HUES48 (cell line): ENCODE data around the gene ZIK1.

Source experiments
- H3K27ac ChIP-seq: one replicate; pipeline ENCODE4 v1.7.0; 2013; ENCODE audit warnings: low read depth, low read length, inconsistent platforms
- H3K27me3 ChIP-seq: 2 replicates; pipeline ENCODE4 v1.6.1; 2013; ENCODE audit warnings: mild to moderate bottlenecking, low read length; ENCODE audit not compliant: control insufficient read depth, insufficient read depth
- H3K36me3 ChIP-seq: 2 replicates; pipeline ENCODE4 v1.6.1; 2013; ENCODE audit warnings: low read length; ENCODE audit not compliant: control insufficient read depth, insufficient read depth
- H3K4me1 ChIP-seq: 2 replicates; pipeline ENCODE4 v1.6.1; 2013; ENCODE audit warnings: mild to moderate bottlenecking, low read length; ENCODE audit not compliant: control insufficient read depth, insufficient read depth
- H3K4me3 ChIP-seq: 2 replicates; pipeline ENCODE4 v1.5.1; 2013; ENCODE audit warnings: mild to moderate bottlenecking, low read depth, low read length
- H3K9ac ChIP-seq: 2 replicates; pipeline ENCODE4 v1.6.1; 2013; ENCODE audit warnings: mild to moderate bottlenecking, low read depth, low read length, moderate library complexity
- H3K9me3 ChIP-seq: 2 replicates; pipeline ENCODE4 v1.6.1; 2013; ENCODE audit warnings: low read length; ENCODE audit not compliant: control insufficient read depth, insufficient read depth

Gene ZIK1

DNA sequence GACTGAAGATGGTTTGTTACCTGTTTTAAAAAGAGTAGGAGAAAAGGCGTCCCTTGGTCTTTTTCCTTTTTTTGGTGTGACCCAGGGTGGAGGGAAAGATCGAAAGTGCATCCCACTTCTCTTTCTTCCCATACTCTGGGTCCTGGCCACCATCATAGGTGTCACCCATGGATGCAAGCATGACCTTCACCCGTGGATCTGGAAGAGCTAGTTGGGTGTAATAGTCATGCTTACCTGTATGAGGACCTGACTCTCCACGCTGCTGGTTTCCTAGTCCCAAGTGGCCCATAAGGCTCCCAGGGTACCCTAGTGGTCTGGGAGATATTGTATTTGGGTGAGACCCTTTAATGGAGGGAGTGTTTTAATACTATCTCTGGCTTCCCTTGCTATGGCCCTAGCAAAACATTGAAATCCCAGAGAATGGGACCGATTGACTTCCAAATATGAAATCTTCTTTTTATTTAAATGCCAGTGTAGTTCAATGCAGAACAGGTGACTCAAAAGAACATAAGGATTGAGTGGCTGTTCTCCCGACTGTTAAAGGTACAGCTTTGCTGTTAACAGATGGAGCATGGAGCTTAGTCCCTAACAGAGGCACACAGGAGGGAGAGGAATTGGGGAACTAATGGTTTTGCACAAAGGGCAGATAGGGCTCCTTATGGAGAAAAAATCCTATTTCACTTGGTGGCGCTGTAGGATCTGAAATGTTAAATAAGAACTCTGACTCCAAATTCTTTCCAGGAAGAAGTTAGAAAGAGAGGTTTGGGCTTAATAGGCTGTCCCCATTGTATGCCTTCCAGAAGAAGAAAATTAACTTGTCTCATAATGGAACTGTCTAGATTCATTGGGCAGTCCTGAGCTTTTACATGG lies 17.3 kb upstream of the ZIK1 start:
- Histone ChIP-seq H3K27me3 (no peaks in the 10 kb centered on the region), H3K4me1 (no peaks in the 10 kb centered on the region), H3K9me3 (peaks cover 73% of the 10 kb centered on the region), H3K9ac (no peak overlapping the region), H3K4me3 (no peak overlapping the region), H3K27ac (no peak overlapping the region), H3K36me3 (peaks cover 5% of the 10 kb centered on the region)

DNA sequence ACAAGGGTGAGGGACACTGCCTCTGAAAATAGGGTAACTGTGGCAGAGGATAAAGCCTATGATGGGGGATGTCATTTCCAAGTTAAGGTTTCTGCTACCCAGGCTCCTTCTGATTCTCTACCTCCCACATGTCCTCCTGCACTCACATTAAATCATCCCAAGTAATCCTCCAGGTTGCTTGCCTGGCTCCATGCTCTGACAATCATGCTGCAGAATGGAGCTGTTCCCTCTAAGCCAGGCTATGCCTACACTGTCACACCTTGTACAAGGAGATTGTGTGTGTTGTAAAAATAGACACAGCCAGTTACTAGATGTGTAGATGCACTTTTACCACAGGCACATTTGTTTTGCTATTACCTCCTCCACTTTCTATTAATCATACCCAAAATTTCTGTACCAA lies 13.2 kb upstream of the ZIK1 start:
- Histone ChIP-seq H3K36me3 (peaks cover 46% of the 10 kb centered on the region), H3K4me3 (no peak overlapping the region), H3K4me1 (no peaks in the 10 kb centered on the region), H3K9ac (no peak overlapping the region), H3K27me3 (no peaks in the 10 kb centered on the region), H3K27ac (no peak overlapping the region), H3K9me3 (peaks cover 86% of the 10 kb centered on the region)

DNA sequence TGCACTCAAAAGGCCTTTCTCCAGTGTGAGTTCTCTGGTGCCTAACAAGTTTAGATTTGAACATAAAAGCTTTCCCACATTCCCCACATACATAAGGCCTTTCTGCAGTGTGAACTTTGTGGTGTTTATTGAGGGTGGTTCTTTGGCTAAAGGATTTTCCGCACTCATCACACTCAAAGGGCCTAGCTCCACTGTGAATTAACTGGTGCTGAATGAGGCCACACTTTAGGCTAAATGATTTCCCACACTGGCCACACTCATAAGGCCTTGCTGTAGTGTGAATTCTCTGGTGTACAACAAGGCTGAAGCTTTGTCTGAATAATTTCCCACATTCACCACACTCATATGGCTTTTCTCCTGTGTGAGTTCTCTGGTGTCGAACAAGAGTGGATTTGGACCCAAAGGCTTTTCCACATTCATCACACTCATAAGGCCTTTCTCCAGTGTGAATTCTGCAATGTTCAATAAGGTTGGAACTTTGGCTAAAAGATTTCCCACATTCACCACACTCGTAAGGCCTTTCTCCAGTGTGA lies 11.5 kb upstream of the ZIK1 start:
- Histone ChIP-seq H3K36me3 (peaks cover 59% of the 10 kb centered on the region), H3K9me3 (peaks cover 83% of the 10 kb centered on the region)

DNA sequence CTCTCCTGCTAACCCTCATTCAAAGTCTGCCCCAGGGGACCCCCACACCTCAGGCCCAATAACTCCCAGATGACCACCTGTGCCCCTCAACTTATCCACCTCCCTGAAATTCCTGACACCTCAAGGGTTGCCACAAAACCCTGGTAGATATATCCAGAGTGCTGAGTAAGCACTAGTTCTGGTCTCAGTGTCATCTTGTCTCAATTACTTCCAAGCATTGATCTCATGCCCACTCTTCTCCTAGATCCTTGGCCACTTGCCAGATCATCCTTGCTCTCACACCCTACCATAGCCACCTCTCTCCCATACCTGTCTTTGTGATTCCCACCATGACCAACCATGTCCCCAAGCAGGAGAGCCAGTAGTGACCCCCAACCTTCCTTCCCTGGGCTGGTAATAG lies 7.3 kb upstream of the ZIK1 start:
- H3K9ac ChIP-seq: no peak overlapping the region
- peaks cover 52% of the 10 kb centered on the region for H3K9me3 ChIP-seq
- H3K27ac ChIP-seq: no peak overlapping the region
- H3K27me3 ChIP-seq: no peaks in the 10 kb centered on the region
- no peaks in the 10 kb centered on the region for H3K4me1 ChIP-seq
- peaks cover 54% of the 10 kb centered on the region for H3K36me3 ChIP-seq
- no peak overlapping the region for H3K4me3 ChIP-seq

More for the DNA sequence above, 11.5 kb upstream of the ZIK1 start:
- no peak overlapping the region for H3K4me3 ChIP-seq
- no peaks in the 10 kb centered on the region for H3K4me1 ChIP-seq
- no peaks in the 10 kb centered on the region for H3K27me3 ChIP-seq
- H3K27ac ChIP-seq: no peak overlapping the region
- H3K9ac ChIP-seq: no peak overlapping the region

DNA sequence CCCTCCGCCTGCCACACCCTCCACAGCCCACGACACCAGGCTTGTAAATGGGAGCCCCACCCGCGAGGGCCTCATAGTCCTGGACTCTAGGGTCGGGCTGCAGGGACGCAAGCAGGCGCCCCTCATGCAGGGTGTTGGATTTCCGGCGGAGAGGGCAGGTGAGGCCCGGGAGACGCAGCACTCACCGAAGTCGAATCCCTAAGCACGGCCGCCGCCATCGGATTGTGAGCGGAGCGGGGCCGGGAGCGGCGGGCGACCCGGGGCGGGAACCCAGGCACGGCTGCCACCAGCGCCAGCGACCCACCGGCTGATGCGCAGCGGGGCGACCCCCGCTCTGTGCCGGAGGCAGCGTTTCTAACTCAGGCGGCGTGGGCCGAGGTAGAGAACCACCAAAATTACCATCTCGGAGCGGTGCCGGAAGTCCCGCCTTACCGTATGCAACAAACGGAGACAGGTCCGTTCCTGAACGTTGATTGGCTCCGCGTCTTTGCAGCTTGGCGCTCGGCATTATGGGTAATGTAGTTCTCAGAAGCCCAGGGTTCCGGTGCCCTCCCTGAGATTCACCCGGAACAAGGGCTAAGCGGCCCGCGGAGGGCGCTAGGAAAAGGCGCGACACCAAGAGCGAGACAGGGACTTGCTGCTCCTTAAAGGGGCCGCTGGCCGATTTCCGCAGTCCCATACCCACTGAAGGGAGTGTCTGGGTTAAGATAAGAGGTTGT lies 5.3 kb upstream of the ZIK1 start, which contains the start of gene ZNF416:
Gene ZNF416, minus strand, starts transcription at position 425 of the 719 bp plus-strand sequence. Its CDS starts 207 bp downstream, at position 218.
- H3K9ac ChIP-seq: peak within 1 kb of the TSS; percentile 65
- H3K9me3 ChIP-seq: peaks cover 39% of the 10 kb centered on the region
- peak within 1 kb of the TSS; percentile 60 for H3K27ac ChIP-seq
- no peaks in the 10 kb centered on the region for H3K4me1 ChIP-seq
- H3K27me3 ChIP-seq: 0 out of 2 replicates have a peak, but pooled peaks cover 3% of the 10 kb centered on the region
- H3K4me3 ChIP-seq: peak within 1 kb of the TSS; percentile 77
- peaks cover 34% of the 10 kb centered on the region for H3K36me3 ChIP-seq

DNA sequence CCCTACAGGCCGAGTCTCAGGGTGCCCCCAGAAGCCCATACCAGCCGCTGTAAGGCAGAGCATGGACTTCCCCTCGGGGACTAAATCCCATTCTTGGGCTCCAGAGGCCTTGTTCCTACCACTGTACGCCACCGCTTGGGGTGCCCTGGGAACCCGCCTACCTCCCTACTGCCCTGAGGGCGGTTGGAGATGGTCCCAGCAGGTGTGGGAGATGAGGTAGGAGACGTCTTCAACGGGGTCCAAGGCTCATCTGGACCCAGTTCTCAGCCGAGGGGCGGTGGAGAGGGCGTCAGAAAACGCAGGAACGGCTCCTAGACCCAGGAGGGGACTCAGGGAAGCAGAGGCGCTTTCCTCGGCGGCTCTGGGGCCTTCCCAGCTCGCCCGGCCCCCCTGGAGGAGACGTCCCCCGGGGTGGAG lies 833 bp upstream of the ZIK1 start:
- Histone ChIP-seq H3K27ac (peak overlapping the region; percentile 52), H3K9me3 (peaks cover 21% of the 10 kb centered on the region), H3K27me3 (0 out of 2 replicates have a peak, but pooled peaks cover 3% of the 10 kb centered on the region), H3K4me3 (peak overlapping the region; percentile 87), H3K4me1 (peaks cover 7% of the 10 kb centered on the region; the same call in 1 of the 2 replicates), H3K9ac (0 out of 2 replicates have a peak overlapping the region, but pooled peaks have one; percentile 21), H3K36me3 (peaks cover 29% of the 10 kb centered on the region)

DNA sequence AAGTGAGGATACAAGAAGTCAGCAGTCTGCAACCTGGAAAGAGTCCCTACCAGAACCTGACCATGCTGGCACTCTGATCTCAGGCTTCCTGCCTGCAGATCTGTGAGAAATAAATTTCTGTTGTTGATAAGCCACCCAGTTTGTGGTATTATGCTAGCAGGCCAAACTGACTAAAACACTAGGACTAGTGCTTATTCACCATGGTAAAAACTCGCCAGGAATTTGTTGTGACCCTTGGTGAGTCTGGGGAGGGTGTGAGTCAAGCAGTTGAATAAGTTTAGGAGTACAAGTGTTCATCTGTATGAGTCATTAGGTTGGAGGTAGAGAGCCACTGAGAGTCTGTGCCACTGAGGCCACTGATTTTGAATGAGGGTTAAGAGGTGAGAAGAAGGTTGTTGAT lies 3.6 kb downstream of the ZIK1 start:
- Histone ChIP-seq H3K27ac (no peak overlapping the region), H3K4me1 (peaks cover 7% of the 10 kb centered on the region; the same call in 1 of the 2 replicates), H3K36me3 (peaks cover 74% of the 10 kb centered on the region), H3K9me3 (peaks cover 58% of the 10 kb centered on the region), H3K9ac (no peak overlapping the region), H3K27me3 (0 out of 2 replicates have a peak, but pooled peaks cover 3% of the 10 kb centered on the region), H3K4me3 (no peak overlapping the region)

DNA sequence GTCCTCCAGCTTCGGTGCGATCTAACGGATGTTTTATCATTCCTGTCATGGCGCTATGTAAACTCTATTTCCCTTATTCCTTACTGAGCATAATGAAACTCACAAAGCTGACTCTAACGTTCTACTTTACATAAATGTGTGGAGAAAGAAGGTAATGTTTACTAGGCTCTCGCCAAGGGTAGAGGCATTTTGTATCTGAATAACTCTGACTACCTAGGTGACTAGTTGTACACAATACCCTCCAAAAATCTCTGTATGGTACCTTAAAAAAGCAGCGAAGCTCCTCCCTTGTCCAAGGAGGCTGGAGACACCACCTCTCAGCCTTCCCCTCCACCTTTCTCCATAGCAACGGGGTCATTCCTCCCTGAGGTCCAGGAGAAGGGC lies 15.4 kb downstream of the ZIK1 start:
- no peak overlapping the region for H3K9ac ChIP-seq
- peaks cover 2% of the 10 kb centered on the region; the same call in 1 of the 2 replicates for H3K36me3 ChIP-seq
- H3K27ac ChIP-seq: no peak overlapping the region
- no peaks in the 10 kb centered on the region for H3K27me3 ChIP-seq
- H3K4me3 ChIP-seq: peak overlapping the region; percentile 98
- H3K4me1 ChIP-seq: peaks cover 9% of the 10 kb centered on the region; the same call in 1 of the 2 replicates
- H3K9me3 ChIP-seq: no peaks in the 10 kb centered on the region

DNA sequence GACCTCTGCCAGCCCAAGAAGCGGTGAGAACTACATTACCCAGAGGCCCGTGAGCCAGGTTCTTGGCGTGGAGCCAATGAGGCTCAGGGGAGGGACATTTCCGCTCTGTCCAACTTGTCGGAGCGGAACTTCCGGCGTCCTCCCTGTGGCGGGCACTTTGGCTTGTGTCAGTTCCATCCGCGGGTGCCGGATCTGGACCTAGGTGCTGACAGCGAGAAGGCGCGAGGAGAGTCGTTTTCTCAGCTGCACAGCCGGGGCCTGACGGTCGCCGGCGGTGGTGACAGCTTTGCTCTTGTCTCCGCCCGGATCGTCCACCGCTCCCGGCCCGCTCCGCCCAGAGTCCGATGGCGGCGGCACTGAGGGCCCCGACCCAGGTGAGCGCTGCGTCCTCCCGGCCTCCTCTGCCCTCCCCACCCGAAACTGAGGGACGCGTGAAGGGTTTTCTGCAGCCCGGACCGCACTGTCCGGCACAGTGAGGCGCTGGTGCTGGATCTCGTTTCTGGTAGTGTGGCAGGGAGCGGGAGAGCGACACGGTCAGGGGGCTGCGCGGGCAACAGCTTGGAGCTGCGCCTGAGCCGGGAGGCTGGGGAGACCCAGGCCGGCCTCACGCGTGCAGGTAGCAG lies 15.9 kb downstream of the ZIK1 start, which contains the start of gene ZNF530:
Gene ZNF530, plus strand, starts transcription at position 125 of the 623 bp plus-strand sequence. CDS start 4,461 bp downstream, outside the sequence.
- H3K27ac ChIP-seq: no peak within 1 kb of the TSS
- H3K27me3 ChIP-seq: no peaks in the 10 kb centered on the region
- peak within 1 kb of the TSS; percentile 44; the same call in 1 of the 2 replicates for H3K9ac ChIP-seq
- peaks cover 9% of the 10 kb centered on the region; the same call in 1 of the 2 replicates for H3K4me1 ChIP-seq
- peak within 1 kb of the TSS; percentile 98 for H3K4me3 ChIP-seq
- H3K36me3 ChIP-seq: peaks cover 7% of the 10 kb centered on the region; the same call in 1 of the 2 replicates
- H3K9me3 ChIP-seq: no peaks in the 10 kb centered on the region

DNA sequence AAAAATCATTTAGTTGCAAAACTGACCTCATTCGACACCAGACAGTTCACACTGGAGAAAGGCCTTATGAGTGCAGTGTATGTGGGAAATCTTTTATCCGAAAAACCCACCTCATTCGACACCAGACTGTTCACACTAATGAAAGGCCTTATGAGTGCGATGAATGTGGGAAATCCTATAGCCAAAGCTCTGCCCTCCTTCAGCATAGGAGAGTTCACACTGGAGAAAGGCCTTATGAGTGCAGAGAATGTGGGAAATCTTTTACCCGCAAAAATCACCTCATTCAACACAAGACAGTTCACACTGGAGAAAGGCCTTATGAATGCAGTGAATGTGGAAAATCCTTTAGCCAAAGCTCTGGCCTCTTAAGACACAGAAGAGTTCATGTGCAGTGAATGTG lies 23.0 kb downstream of the ZIK1 start:
- no peaks in the 10 kb centered on the region for H3K4me1 ChIP-seq
- H3K36me3 ChIP-seq: peaks cover 39% of the 10 kb centered on the region

More for the DNA sequence above, 23.0 kb downstream of the ZIK1 start:
- Histone ChIP-seq H3K9me3 (no peaks in the 10 kb centered on the region; the same call in 1 of the 2 replicates), H3K4me3 (no peak overlapping the region), H3K27me3 (no peaks in the 10 kb centered on the region), H3K9ac (no peak overlapping the region), H3K27ac (no peak overlapping the region)
